ENCODE results near the gene ATP6V0D1. TPM values are rescaled to one million over a fixed set of nuclear protein-coding genes. Genes with fewer than 3 reads are reported as not detected.

ATP6V0D1 gene
- total RNA-seq, 4 donors from 2014 or later: 103 to 131 (median 119) TPM

- TF ChIP-seq CTCF (IDR thresholded peaks at IDR 0.05): no peak
- no peak for TF ChIP-seq POLR2A (IDR thresholded peaks at IDR 0.05; ENCODE audit: low read depth)
- no peak for TF ChIP-seq POLR2AphosphoS5 (IDR thresholded peaks at IDR 0.05)
- no peak for TF ChIP-seq EP300 (IDR thresholded peaks at IDR 0.05)
- Histone ChIP-seq H3K27ac (replicated peaks in 1 of 4) (peak overlapping the region; percentile 7 to 71 (median 56)), H3K9me3 (no peaks in the 10 kb centered on the region), H3K4me3 (no peak overlapping the region), H3K4me1 (peaks cover 72 to 88% (median 80%) of the 10 kb centered on the region in 4 donors), H3K36me3 (peaks cover under 1 to 80% (median 36%) of the 10 kb centered on the region in 4 donors), H3K27me3 (no peaks in the 10 kb centered on the region)
- 81% methylated on average over 16 of the region's 22 CpGs for WGBS
- intact Hi-C loops (cut with DNase I): no loop called here
- no peak for DNase-seq (ENCODE audit: extremely low spot score)
Observed at GRCh38 chr16:67444259-67445125, 36.5 kb downstream of the ATP6V0D1 start.

GRCh38 chr16:67443265-67443664 is 37.7 kb downstream of the ATP6V0D1 start:
- WGBS: 54% methylated on average over 4 of the region's 6 CpGs
- H3K27me3 ChIP-seq: no peaks in the 10 kb centered on the region
- H3K4me1 ChIP-seq: peaks cover 62 to 76% (median 68%) of the 10 kb centered on the region in 4 donors
- H3K4me3 ChIP-seq: no peak overlapping the region
- peaks cover 13 to 81% (median 43%) of the 10 kb centered on the region in 4 donors for H3K36me3 ChIP-seq
- intact Hi-C loops (cut with DNase I): no loop called here
- H3K27ac ChIP-seq (replicated peaks in 1 of 4): peak overlapping the region; percentile 24 to 71 (median 56)
- TF ChIP-seq POLR2A (IDR thresholded peaks at IDR 0.05; ENCODE audit: low read depth) (no peak), POLR2AphosphoS5 (IDR thresholded peaks at IDR 0.05) (peak; percentile 30 to 34), EP300 (IDR thresholded peaks at IDR 0.05) (no peak)
- H3K9me3 ChIP-seq: no peaks in the 10 kb centered on the region
- DNase-seq (ENCODE audit: extremely low spot score): no peak

DNA sequence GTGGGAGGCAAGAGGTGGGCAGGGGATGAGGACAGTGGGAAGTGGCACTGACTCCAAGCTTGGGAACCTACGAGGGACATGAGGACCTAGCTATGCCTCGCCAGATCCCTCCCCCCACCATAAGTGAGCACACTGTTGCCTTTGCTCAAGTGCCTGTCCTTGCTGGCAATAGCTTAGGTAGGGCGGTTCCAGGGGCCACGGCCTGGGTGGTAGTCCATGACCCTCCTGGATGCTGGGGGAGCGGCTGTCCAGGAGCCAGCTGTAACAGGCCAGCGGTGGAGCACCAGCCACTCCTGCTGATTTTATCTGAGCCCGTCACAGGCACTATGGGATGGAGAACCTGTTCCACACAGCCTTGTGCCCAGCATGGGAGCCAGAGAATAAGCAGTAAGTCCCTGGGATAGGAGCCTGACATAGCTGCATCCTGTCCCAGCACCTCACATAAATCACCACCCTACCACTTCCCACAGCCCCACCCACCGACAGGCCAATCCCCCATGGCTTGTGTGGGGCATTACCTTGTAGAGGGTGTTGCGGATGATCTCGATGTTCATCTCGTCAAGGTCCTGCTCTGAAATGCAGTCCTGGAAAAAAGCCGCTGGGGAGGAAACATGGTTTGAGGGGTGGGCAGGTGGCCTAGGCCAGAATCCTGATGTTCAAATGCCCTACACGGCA is 38.2 kb downstream of the ATP6V0D1 start:
- no peak overlapping the region for H3K4me3 ChIP-seq
- WGBS: 90% methylated on average over 11 of the region's 13 CpGs
- no peaks in the 10 kb centered on the region for H3K27me3 ChIP-seq
- no peaks in the 10 kb centered on the region for H3K9me3 ChIP-seq
- TF ChIP-seq POLR2A (IDR thresholded peaks at IDR 0.05; ENCODE audit: low read depth) (no peak), EP300 (IDR thresholded peaks at IDR 0.05) (no peak), CTCF (IDR thresholded peaks at IDR 0.05) (no peak), POLR2AphosphoS5 (IDR thresholded peaks at IDR 0.05) (no peak)
- no peak for DNase-seq (ENCODE audit: extremely low spot score)
- H3K27ac ChIP-seq (replicated peaks in 1 of 4): peak overlapping the region in 3 of 4 donors; percentile 24 to 71 (median 48)
- H3K4me1 ChIP-seq: peaks cover 60 to 71% (median 64%) of the 10 kb centered on the region in 4 donors
- H3K36me3 ChIP-seq: peaks cover 18 to 84% (median 46%) of the 10 kb centered on the region in 4 donors
- intact Hi-C loops (cut with DNase I): no loop called here

GRCh38 chr16:67441907-67442306 is 39.0 kb downstream of the ATP6V0D1 start:
- no peaks in the 10 kb centered on the region for H3K27me3 ChIP-seq
- H3K4me3 ChIP-seq: no peak overlapping the region
- TF ChIP-seq POLR2AphosphoS5 (IDR thresholded peaks at IDR 0.05) (no peak), CTCF (IDR thresholded peaks at IDR 0.05) (no peak), POLR2A (IDR thresholded peaks at IDR 0.05; ENCODE audit: low read depth) (no peak)
- peaks cover 18 to 85% (median 53%) of the 10 kb centered on the region in 4 donors for H3K36me3 ChIP-seq
- DNase-seq (ENCODE audit: extremely low spot score): no peak
- peak overlapping the region in 1 of 4 donors; percentile 34 for H3K27ac ChIP-seq (replicated peaks in 1 of 4)
- H3K4me1 ChIP-seq: peaks cover 51 to 63% (median 55%) of the 10 kb centered on the region in 4 donors
- intact Hi-C loops (cut with DNase I): no loop called here
- 79% methylated on average over 5 of the region's 5 CpGs for WGBS
- no peaks in the 10 kb centered on the region for H3K9me3 ChIP-seq

- no peak overlapping the region for H3K4me3 ChIP-seq
- no peak overlapping the region for H3K27ac ChIP-seq (replicated peaks in 1 of 4)
- intact Hi-C loops (cut with DNase I): no loop called here
- peaks cover 45 to 57% (median 49%) of the 10 kb centered on the region in 4 donors for H3K4me1 ChIP-seq
- H3K27me3 ChIP-seq: no peaks in the 10 kb centered on the region
- 87% methylated on average over 16 of the region's 17 CpGs for WGBS
- no peaks in the 10 kb centered on the region for H3K9me3 ChIP-seq
- TF ChIP-seq POLR2AphosphoS5 (IDR thresholded peaks at IDR 0.05) (no peak), CTCF (IDR thresholded peaks at IDR 0.05) (no peak), POLR2A (IDR thresholded peaks at IDR 0.05; ENCODE audit: low read depth) (no peak), EP300 (IDR thresholded peaks at IDR 0.05) (no peak)
- no peak for DNase-seq (ENCODE audit: extremely low spot score)
- H3K36me3 ChIP-seq: peaks cover 18 to 91% (median 59%) of the 10 kb centered on the region in 4 donors
Observed at GRCh38 chr16:67441271-67441753, 39.6 kb downstream of the ATP6V0D1 start.
